GM23338 (cell line): ENCODE data around the gene ZNF638. TPM values are rescaled to one million over a fixed set of nuclear protein-coding genes. Genes with fewer than 3 reads are reported as not detected.

ENCODE experiments used
- ATAC-seq: fragments of 200-7000 bp; cut with Tn5 transposase; 3 replicates; pipeline ENCODE4 v1.9.1; 2020
- DNase-seq: peaks from one replicate; pipeline ENCODE4 v3.0.0-alpha.2; 2015; ENCODE audit warnings: low spot score
- H2AFZ ChIP-seq: fragments of 200-600 bp; sonication (generic); 2 replicates; pipeline ENCODE4 v1.8.0; 2016; ENCODE audit warnings: antibody characterized with exemption, mild to moderate bottlenecking, moderate library complexity
- H3F3A ChIP-seq: fragments of 200-600 bp; sonication (generic); replicated peaks from 2 replicates; pipeline ENCODE4 v1.8.0; 2017; ENCODE audit warnings: antibody characterized with exemption, mixed run types, low read depth
- H3K27ac ChIP-seq: fragments of 200-600 bp; sonication (generic); 2 replicates; pipeline ENCODE4 v1.6.1; 2016; ENCODE audit warnings: low read depth
- H3K27me3 ChIP-seq: fragments of 200-600 bp; sonication (generic); 2 replicates; pipeline ENCODE4 v1.8.0; 2016; ENCODE audit warnings: mild to moderate bottlenecking, mixed run types, moderate library complexity; ENCODE audit not compliant: insufficient read depth
- H3K36me3 ChIP-seq: fragments of 200-600 bp; sonication (generic); 2 replicates; pipeline ENCODE4 v1.8.0; 2016; ENCODE audit warnings: mild to moderate bottlenecking; ENCODE audit not compliant: insufficient read depth
- H3K4me1 ChIP-seq: fragments of 200-600 bp; sonication (generic); 2 replicates; pipeline ENCODE4 v1.8.0; 2016; ENCODE audit warnings: mild to moderate bottlenecking, moderate library complexity; ENCODE audit not compliant: insufficient read depth
- H3K4me2 ChIP-seq: fragments of 200-600 bp; sonication (generic); 2 replicates; pipeline ENCODE4 v1.7.1; 2017; ENCODE audit warnings: mixed run types
- H3K4me3 ChIP-seq: fragments of 200-600 bp; sonication (generic); 2 replicates; pipeline ENCODE4 v1.6.1; 2016; ENCODE audit warnings: mixed run types
- H3K79me2 ChIP-seq: fragments of 200-600 bp; sonication (generic); replicated peaks from 2 replicates; pipeline ENCODE4 v1.8.0; 2017; ENCODE audit warnings: mild to moderate bottlenecking; ENCODE audit not compliant: insufficient read depth
- H3K9me2 ChIP-seq: fragments of 200-600 bp; sonication (generic); 2 replicates; pipeline ENCODE4 v1.8.0; 2017; ENCODE audit not compliant: insufficient read depth
- H4K20me1 ChIP-seq: fragments of 200-600 bp; sonication (generic); replicated peaks from 2 replicates; pipeline ENCODE4 v1.8.0; 2017; ENCODE audit warnings: mild to moderate bottlenecking; ENCODE audit not compliant: insufficient read depth
- H3K27ac Mint-ChIP-seq: 2 replicates; pipeline ENCODE4 v1.8.0; 2020; ENCODE audit warnings: inconsistent platforms, mild to moderate bottlenecking, moderate library complexity, mixed read lengths
- H3K27me3 Mint-ChIP-seq: 3 replicates; pipeline ENCODE4 v1.8.0; 2022; ENCODE audit warnings: low read depth, mild to moderate bottlenecking, moderate library complexity, mixed read lengths, inconsistent platforms; ENCODE audit not compliant: insufficient read depth, poor library complexity
- H3K36me3 Mint-ChIP-seq: 3 replicates; pipeline ENCODE4 v1.8.0; 2021; ENCODE audit warnings: low read depth, mild to moderate bottlenecking, inconsistent platforms, moderate library complexity, mixed read lengths
- H3K4me1 Mint-ChIP-seq: 3 replicates; pipeline ENCODE4 v1.8.0; 2020; ENCODE audit warnings: mild to moderate bottlenecking, inconsistent platforms, mixed read lengths
- H3K4me3 Mint-ChIP-seq: 3 replicates; pipeline ENCODE4 v1.8.0; 2021; ENCODE audit warnings: moderate library complexity, mild to moderate bottlenecking, inconsistent platforms, mixed read lengths
- H3K9me3 Mint-ChIP-seq: 3 replicates; pipeline ENCODE4 v1.8.0; 2020; ENCODE audit warnings: moderate library complexity, mild to moderate bottlenecking, inconsistent platforms, mixed read lengths
- EZH2 ChIP-seq: fragments of 200-600 bp; sonication (generic); IDR thresholded peaks from one replicate; pipeline ENCODE4 v1.8.0; 2017; ENCODE audit warnings: antibody characterized with exemption, mild to moderate bottlenecking, low read depth; ENCODE audit not compliant: unreplicated experiment
- EZH2phosphoT487 ChIP-seq: fragments of 200-600 bp; sonication (generic); IDR thresholded peaks from one replicate; pipeline ENCODE4 v1.8.1; 2018; ENCODE audit warnings: antibody characterized with exemption; ENCODE audit not compliant: unreplicated experiment
- JUNB ChIP-seq: IDR thresholded peaks from one replicate; pipeline ENCODE4 v1.6.1; 2016; ENCODE audit warnings: antibody characterized with exemption; ENCODE audit not compliant: unreplicated experiment
- NANOG ChIP-seq: IDR thresholded peaks from 2 replicates; pipeline ENCODE4 v1.6.1; 2016; ENCODE audit warnings: antibody characterized with exemption, borderline replicate concordance
- POLR2AphosphoS5 ChIP-seq: IDR thresholded peaks from 2 replicates; pipeline ENCODE4 v1.6.1; 2016; ENCODE audit warnings: antibody characterized with exemption, low read depth
- REST ChIP-seq: IDR thresholded peaks from one replicate; pipeline ENCODE4 v1.6.1; 2018; ENCODE audit warnings: antibody characterized with exemption; ENCODE audit not compliant: unreplicated experiment
- STAT1 ChIP-seq: IDR thresholded peaks from one replicate; pipeline ENCODE4 v1.6.1; 2016; ENCODE audit warnings: antibody characterized with exemption; ENCODE audit not compliant: unreplicated experiment
- ZNF331 ChIP-seq: fragments of 250-450 bp; sonication (Bioruptor Pico); IDR thresholded peaks from 2 replicates; pipeline ENCODE4 v1.5.0; 2020; ENCODE audit warnings: low read depth, mild to moderate bottlenecking, moderate library complexity
- polyA plus RNA-seq: library from polyadenylated mRNA; unstranded; fragments of >200 nt; fragmentation: Nextera tagmentation; extraction: Ambion mirVana; gene quantifications from 2 replicates; pipeline ENCODE4 v1.2.1, GENCODE V29; 2016
- total RNA-seq: library from RNA; depleted of rRNA; stranded (reverse); fragments of >200 nt; shearing (Covaris generic); gene quantifications from 2 replicates; pipeline ENCODE4 v1.2.3, GENCODE V29; 2014
- TF ChIP-seq, protein P1 (sequence below), 2 experiments: fragments of 200-600 bp in 1 of 2; sonication (generic) in 1 of 2; conservative IDR thresholded peaks; 2 replicates each; pipeline versions ENCODE4 v1.5.1 to v1.6.1; 2016 to 2017; ENCODE audit warnings: antibody characterized with exemption in 2 of 2, low read depth in 2 of 2, mild to moderate bottlenecking in 2 of 2, moderate library complexity in 1 of 2

Gene ZNF638
- total and polyA plus RNA-seq, 2 experiments from 2014 or later = 185 to 190 TPM

GRCh38 chr2:71417300-71418202 is 86.0 kb downstream of the ZNF638 start:
- Histone ChIP-seq H3K27ac (peak overlapping the region; percentile 92), H3K36me3 (peaks cover 2% of the 10 kb centered on the region), H3K4me3 (peak overlapping the region; percentile 62), H4K20me1 (no peaks in the 10 kb centered on the region; the same call in 1 of the 2 replicates), H3K79me2 (peaks cover 31% of the 10 kb centered on the region), H2AFZ (no peak overlapping the region), H3F3A (0 out of 2 replicates have a peak, but pooled peaks cover 4% of the 10 kb centered on the region), H3K27me3 (no peaks in the 10 kb centered on the region), H3K9me2 (no peaks in the 10 kb centered on the region), H3K4me2 (peak overlapping the region; percentile 79), H3K4me1 (peaks cover 8% of the 10 kb centered on the region; the same call in 1 of the 2 replicates)
- ATAC-seq (peak; percentile 36; the same call in 2 of the 3 replicates), DNase-seq (peak; percentile 19)
- Mint-ChIP-seq H3K27me3 (no peaks in the 10 kb centered on the region), H3K27ac (peak overlapping the region; percentile 97), H3K4me1 (peaks cover 10% of the 10 kb centered on the region; the same call in 2 of the 3 replicates), H3K36me3 (peaks cover 9% of the 10 kb centered on the region), H3K9me3 (no peaks in the 10 kb centered on the region), H3K4me3 (peak overlapping the region; percentile 84)
- TF ChIP-seq REST (no peak), STAT1 (no peak), EZH2 (no peak), EZH2phosphoT487 (no peak)
- TF ChIP-seq, protein P1, sequence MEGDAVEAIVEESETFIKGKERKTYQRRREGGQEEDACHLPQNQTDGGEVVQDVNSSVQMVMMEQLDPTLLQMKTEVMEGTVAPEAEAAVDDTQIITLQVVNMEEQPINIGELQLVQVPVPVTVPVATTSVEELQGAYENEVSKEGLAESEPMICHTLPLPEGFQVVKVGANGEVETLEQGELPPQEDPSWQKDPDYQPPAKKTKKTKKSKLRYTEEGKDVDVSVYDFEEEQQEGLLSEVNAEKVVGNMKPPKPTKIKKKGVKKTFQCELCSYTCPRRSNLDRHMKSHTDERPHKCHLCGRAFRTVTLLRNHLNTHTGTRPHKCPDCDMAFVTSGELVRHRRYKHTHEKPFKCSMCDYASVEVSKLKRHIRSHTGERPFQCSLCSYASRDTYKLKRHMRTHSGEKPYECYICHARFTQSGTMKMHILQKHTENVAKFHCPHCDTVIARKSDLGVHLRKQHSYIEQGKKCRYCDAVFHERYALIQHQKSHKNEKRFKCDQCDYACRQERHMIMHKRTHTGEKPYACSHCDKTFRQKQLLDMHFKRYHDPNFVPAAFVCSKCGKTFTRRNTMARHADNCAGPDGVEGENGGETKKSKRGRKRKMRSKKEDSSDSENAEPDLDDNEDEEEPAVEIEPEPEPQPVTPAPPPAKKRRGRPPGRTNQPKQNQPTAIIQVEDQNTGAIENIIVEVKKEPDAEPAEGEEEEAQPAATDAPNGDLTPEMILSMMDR (conservative IDR thresholded peaks at IDR 0.05; ENCODE audit: low read depth in 2 of 2) = no peak

- Histone ChIP-seq H2AFZ (no peak overlapping the region), H3K4me2 (no peak overlapping the region), H3K4me1 (peaks cover 8% of the 10 kb centered on the region; the same call in 1 of the 2 replicates), H4K20me1 (no peaks in the 10 kb centered on the region; the same call in 1 of the 2 replicates), H3K9me2 (no peaks in the 10 kb centered on the region), H3F3A (0 out of 2 replicates have a peak, but pooled peaks cover 4% of the 10 kb centered on the region), H3K4me3 (no peak overlapping the region), H3K27ac (no peak overlapping the region), H3K27me3 (no peaks in the 10 kb centered on the region), H3K36me3 (peaks cover 11% of the 10 kb centered on the region), H3K79me2 (peaks cover 31% of the 10 kb centered on the region)
- no peaks in the 10 kb centered on the region for H3K27me3 Mint-ChIP-seq
- H3K36me3 Mint-ChIP-seq = peaks cover 23% of the 10 kb centered on the region
- DNase-seq (no peak), ATAC-seq (no peak)
- H3K9me3 Mint-ChIP-seq = no peaks in the 10 kb centered on the region
- H3K4me1 Mint-ChIP-seq = peaks cover 13% of the 10 kb centered on the region
- H3K27ac Mint-ChIP-seq = 0 out of 2 replicates have a peak overlapping the region, but pooled peaks have one; percentile 24
- H3K4me3 Mint-ChIP-seq = peak overlapping the region; percentile 25; the same call in 1 of the 3 replicates
- TF ChIP-seq POLR2AphosphoS5 (no peak), ZNF331 (CRISPR knock-in tag) (no peak), JUNB (no peak), NANOG (no peak), STAT1 (no peak), REST (no peak)
- TF ChIP-seq, protein P1 (conservative IDR thresholded peaks at IDR 0.05; ENCODE audit: low read depth in 2 of 2) = no peak
Observed at GRCh38 chr2:71419145-71419544, 87.6 kb downstream of the ZNF638 start.
